ENCODE results near the gene COPE. TPM values are rescaled to one million over a fixed set of nuclear protein-coding genes. Genes with fewer than 3 reads are reported as not detected.

COPE gene
- total RNA-seq, 4 donors from 2014 or later: 112 to 223 (median 208) TPM

DNA sequence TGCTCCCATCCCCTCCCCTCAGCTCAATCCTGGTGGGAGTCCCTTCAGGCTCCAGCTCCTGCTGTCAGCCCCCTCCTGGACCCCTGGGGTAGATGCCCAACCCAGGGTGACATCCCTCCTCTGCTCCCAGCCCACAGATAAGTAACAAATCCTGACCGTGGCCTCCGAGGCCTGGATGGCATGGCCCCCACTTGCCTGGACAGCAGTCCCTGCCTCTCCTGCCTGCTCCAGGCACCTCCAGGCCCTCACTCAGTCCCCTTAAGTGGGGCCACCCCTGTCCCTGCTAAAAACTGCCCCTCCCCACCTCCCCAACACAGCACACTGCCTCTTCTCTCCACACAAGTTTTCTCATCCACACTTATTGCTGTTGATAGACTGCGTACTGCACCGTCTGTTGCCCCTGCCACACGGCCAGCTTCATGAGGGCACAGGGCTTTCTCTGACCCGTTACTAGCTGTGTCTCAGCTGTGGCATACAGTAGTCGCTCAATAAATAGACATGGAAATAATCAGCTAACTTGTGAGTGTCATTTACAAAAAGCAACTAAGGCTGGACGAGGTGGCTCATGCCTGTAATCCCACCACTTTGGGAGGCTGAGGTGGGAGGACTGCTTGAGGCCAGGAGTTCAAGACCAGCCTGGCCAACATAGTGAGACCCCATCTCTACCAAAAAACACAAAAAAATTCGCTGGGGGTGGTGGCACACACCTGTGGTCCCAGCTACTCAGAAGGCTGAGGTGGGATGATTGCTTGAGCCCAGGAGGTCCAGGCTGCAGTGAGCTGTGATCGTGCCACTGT, 29.0 kb downstream of the COPE start:
- TF ChIP-seq POLR2A (IDR thresholded peaks at IDR 0.05) (no peak), POLR2AphosphoS5 (IDR thresholded peaks at IDR 0.05) (no peak), EP300 (IDR thresholded peaks at IDR 0.05) (no peak)
- TF ChIP-seq, protein P1, sequence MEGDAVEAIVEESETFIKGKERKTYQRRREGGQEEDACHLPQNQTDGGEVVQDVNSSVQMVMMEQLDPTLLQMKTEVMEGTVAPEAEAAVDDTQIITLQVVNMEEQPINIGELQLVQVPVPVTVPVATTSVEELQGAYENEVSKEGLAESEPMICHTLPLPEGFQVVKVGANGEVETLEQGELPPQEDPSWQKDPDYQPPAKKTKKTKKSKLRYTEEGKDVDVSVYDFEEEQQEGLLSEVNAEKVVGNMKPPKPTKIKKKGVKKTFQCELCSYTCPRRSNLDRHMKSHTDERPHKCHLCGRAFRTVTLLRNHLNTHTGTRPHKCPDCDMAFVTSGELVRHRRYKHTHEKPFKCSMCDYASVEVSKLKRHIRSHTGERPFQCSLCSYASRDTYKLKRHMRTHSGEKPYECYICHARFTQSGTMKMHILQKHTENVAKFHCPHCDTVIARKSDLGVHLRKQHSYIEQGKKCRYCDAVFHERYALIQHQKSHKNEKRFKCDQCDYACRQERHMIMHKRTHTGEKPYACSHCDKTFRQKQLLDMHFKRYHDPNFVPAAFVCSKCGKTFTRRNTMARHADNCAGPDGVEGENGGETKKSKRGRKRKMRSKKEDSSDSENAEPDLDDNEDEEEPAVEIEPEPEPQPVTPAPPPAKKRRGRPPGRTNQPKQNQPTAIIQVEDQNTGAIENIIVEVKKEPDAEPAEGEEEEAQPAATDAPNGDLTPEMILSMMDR (IDR thresholded peaks at IDR 0.05): no peak
- no peak for DNase-seq (ENCODE audit: low spot score in 2 of 2)
- Histone ChIP-seq H3K36me3 (no peaks in the 10 kb centered on the region), H3K27me3 (peaks cover 16% of the 10 kb centered on the region), H3K9me3 (no peaks in the 10 kb centered on the region), H3K4me1 (peaks cover 12% of the 10 kb centered on the region), H3K27ac (no peak overlapping the region), H3K4me3 (no peak overlapping the region)
- 80% methylated on average over 10 of the region's 10 CpGs for WGBS

DNA sequence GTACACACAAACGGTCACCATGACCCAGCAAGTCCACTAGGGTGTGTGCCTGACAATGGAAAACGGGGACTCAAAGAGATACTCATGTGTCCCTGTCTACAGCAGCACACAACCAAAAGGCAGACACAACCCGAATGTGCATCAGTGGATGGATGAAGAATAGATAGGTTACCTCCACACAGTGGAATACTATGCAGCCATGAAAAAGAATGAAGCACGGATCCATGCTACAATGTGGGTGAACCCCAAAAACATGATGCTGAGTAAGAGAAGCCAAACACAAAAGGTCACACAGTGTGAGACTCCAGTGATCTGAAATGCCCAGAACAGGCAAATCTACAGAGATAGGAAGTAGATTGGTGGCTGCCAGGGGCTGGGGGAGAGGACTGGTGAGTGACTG, 32.2 kb downstream of the COPE start:
- H3K9me3 ChIP-seq: no peaks in the 10 kb centered on the region

DNA sequence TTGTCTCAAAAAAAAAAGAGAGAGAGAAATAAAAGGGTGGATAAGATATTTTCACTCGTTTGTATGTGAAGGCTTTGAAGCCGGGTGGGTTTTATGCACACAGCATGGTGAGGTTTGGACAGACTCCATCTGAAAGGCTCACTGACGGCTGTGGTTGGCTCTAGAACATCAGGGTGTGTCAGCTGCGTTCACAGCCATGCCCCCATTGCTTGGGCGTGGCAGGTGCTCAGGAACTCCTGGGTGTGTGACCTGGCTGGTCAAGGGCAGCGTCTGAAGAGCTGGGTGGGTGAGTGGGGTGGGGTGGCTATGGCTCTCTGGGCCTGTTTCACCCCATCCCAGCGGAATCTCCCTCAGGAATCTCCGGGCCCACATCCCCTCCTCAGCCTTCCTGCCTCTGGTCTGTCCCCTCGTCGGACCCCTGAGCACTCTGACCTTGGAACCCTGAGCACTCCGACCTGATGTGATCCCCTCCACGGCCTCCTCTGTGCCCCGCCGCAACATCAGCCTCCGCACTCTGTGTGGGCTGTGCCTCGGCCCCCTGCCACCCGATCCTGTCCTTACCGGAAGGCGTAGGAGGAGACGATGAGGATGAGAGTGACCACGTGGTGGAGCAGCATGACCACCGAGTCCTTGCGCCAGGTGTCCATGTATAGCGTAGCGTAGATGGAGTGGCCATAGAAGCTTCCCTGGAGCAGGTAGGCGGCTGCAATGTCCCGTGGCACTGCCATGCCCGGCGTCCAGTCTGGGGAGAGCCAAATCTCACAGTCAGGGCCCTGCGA, 35.5 kb downstream of the COPE start:
- WGBS: 82% methylated on average over 30 of the region's 30 CpGs
- peak in 1 of 2 donors; percentile 46 for DNase-seq (ENCODE audit: low spot score in 2 of 2)
- no peaks in the 10 kb centered on the region for H3K4me1 ChIP-seq
- H3K9me3 ChIP-seq: no peaks in the 10 kb centered on the region
- H3K27ac ChIP-seq: no peak overlapping the region
- no peaks in the 10 kb centered on the region for H3K36me3 ChIP-seq
- H3K4me3 ChIP-seq: no peak overlapping the region
- TF ChIP-seq, protein P1 (IDR thresholded peaks at IDR 0.05): no peak
- no peak for TF ChIP-seq POLR2A (IDR thresholded peaks at IDR 0.05)
- no peak for TF ChIP-seq POLR2AphosphoS5 (IDR thresholded peaks at IDR 0.05)
- no peaks in the 10 kb centered on the region for H3K27me3 ChIP-seq

More for the DNA sequence above, 32.2 kb downstream of the COPE start:
- Histone ChIP-seq H3K27me3 (no peaks in the 10 kb centered on the region), H3K4me1 (no peaks in the 10 kb centered on the region), H3K27ac (no peak overlapping the region), H3K4me3 (no peak overlapping the region), H3K36me3 (no peaks in the 10 kb centered on the region)
- WGBS: 93% methylated on average over 4 of the region's 4 CpGs
- DNase-seq (ENCODE audit: low spot score in 2 of 2): no peak
- TF ChIP-seq POLR2AphosphoS5 (IDR thresholded peaks at IDR 0.05) (no peak), EP300 (IDR thresholded peaks at IDR 0.05) (no peak), POLR2A (IDR thresholded peaks at IDR 0.05) (no peak)
- TF ChIP-seq, protein P1 (IDR thresholded peaks at IDR 0.05): no peak

DNA sequence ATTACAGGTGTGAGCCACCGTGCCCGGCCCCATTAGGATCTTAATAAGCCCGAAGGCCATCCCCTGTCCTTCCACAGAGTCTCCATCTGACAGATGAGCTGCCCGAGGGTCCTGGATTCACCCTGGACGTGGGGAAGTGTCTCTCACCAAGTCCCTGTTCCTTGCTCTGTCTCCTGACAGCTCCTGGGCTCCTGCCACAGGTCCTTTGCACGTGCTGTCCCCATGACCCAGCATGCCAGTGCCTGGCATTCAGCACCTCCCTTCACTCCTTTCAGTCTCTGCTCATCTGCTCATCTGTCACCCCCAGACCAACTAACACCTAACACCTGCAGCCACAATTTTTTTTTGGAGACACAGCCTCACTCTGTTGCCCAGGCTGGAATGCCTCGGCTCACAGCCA, 37.7 kb downstream of the COPE start:
- H3K4me3 ChIP-seq: no peak overlapping the region
- no peaks in the 10 kb centered on the region for H3K9me3 ChIP-seq
- H3K27ac ChIP-seq: no peak overlapping the region
- H3K27me3 ChIP-seq: no peaks in the 10 kb centered on the region
- no peaks in the 10 kb centered on the region for H3K36me3 ChIP-seq
- DNase-seq (ENCODE audit: low spot score in 2 of 2): no peak
- TF ChIP-seq, protein P1 (IDR thresholded peaks at IDR 0.05): no peak
- no peak for TF ChIP-seq POLR2AphosphoS5 (IDR thresholded peaks at IDR 0.05)
- TF ChIP-seq EP300 (IDR thresholded peaks at IDR 0.05): no peak
- TF ChIP-seq POLR2A (IDR thresholded peaks at IDR 0.05): no peak
- WGBS: 92% methylated on average over 5 of the region's 7 CpGs
- no peaks in the 10 kb centered on the region for H3K4me1 ChIP-seq

All from suprapubic skin (tissue), 4 donors.